Uterus (tissue), 2 donors: ENCODE results near the gene CD109.

Experiments
- CTCF ChIP-seq, 4 experiments: fragments of 200-600 bp in 2 of 4; fragments of 450-650 bp in 2 of 4; sonication (generic) in 2 of 4; IDR thresholded peaks; one replicate each; pipeline ENCODE4 v1.5.1; 2016 to 2019; ENCODE audit warnings: antibody characterized with exemption in 4 of 4, mild to moderate bottlenecking in 2 of 4, moderate library complexity in 1 of 4
- POLR2A ChIP-seq, 2 donors: fragments of 450-650 bp; IDR thresholded peaks; one replicate each; pipeline ENCODE4 v1.6.1; 2016; ENCODE audit warnings: antibody characterized with exemption in 2 of 2, mild to moderate bottlenecking in 1 of 2, moderate library complexity in 1 of 2

DNA sequence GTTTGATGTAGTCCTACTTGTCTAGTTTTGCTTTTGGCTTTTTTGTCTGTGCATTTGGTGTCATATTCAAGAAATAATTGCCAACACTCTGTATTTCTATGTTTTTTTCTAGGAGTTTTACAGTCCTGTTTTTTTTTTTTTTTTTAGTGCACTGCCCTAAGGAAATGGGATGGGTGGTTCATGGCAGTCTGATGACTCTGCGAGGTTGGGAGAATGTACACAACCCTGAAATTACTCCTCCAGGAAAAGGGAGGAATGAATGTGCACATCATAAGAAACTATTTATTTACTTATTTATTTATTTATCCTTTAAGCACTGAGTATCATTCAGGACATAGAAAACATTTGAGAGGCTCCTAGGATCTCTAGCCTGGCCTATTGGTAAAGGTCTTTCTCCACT, 27.0 kb upstream of the CD109 start:
- no peak for TF ChIP-seq CTCF (IDR thresholded peaks at IDR 0.05)
- TF ChIP-seq POLR2A (IDR thresholded peaks at IDR 0.05): no peak
